ENCODE measurements around the gene AGTR1.

AGTR1 gene

GRCh38 chr3:148697306-148698189, at the start of gene AGTR1:
Gene AGTR1, plus strand, starts transcription at chr3:148697903. Its CDS starts 43,133 bp downstream, at chr3:148741036.
- peak; percentile 6 for DNase-seq

GRCh38 chr3:148648685-148649352, 48.9 kb upstream of the AGTR1 start:
- DNase-seq = no peak

GRCh38 chr3:148651549-148651948, 46.2 kb upstream of the AGTR1 start:
- DNase-seq = no peak

- DNase-seq = no peak
These were observed 43.3 kb upstream of the AGTR1 start for GRCh38 chr3:148654433-148654832.

GRCh38 chr3:148657470-148657869, 40.2 kb upstream of the AGTR1 start:
- DNase-seq = no peak

GRCh38 chr3:148659512-148659911, 38.2 kb upstream of the AGTR1 start:
- no peak for DNase-seq

GRCh38 chr3:148680289-148680688, 17.4 kb upstream of the AGTR1 start:
- no peak for DNase-seq

GRCh38 chr3:148681080-148681479, 16.6 kb upstream of the AGTR1 start:
- no peak for DNase-seq

GRCh38 chr3:148682997-148683396, 14.7 kb upstream of the AGTR1 start:
- no peak for DNase-seq

- no peak for DNase-seq
These were observed 3.6 kb upstream of the AGTR1 start for GRCh38 chr3:148694116-148694515.

GRCh38 chr3:148698190-148698810, 597 bp downstream of the AGTR1 start:
- DNase-seq = no peak

- DNase-seq = no peak
These were observed 7.6 kb downstream of the AGTR1 start for GRCh38 chr3:148705314-148705713.

GRCh38 chr3:148707601-148708380, 10.1 kb downstream of the AGTR1 start:
- peak; percentile 32 for DNase-seq

GRCh38 chr3:148708409-148708808, 10.7 kb downstream of the AGTR1 start:
- no peak for DNase-seq

GRCh38 chr3:148709560-148710253, 12.0 kb downstream of the AGTR1 start:
- DNase-seq = no peak

- no peak for DNase-seq
These were observed 13.0 kb downstream of the AGTR1 start for GRCh38 chr3:148710665-148711064.

GRCh38 chr3:148711981-148712666, 14.4 kb downstream of the AGTR1 start:
- no peak for DNase-seq

- no peak for DNase-seq
These were observed 16.8 kb downstream of the AGTR1 start for GRCh38 chr3:148714521-148714920.

GRCh38 chr3:148716657-148717056, 19.0 kb downstream of the AGTR1 start:
- DNase-seq = no peak

GRCh38 chr3:148717885-148718561, 20.3 kb downstream of the AGTR1 start:
- no peak for DNase-seq
